Loucy (cell line): Measurements from ENCODE around the gene NOCT.

ENCODE experiments used
- H2AFZ ChIP-seq: fragments of 200-600 bp; sonication (generic); 2 replicates; pipeline ENCODE4 v1.6.0; 2016; ENCODE audit warnings: antibody characterized with exemption, mild to moderate bottlenecking, low read length, moderate library complexity
- H3F3A ChIP-seq: fragments of 200-600 bp; 2 replicates; pipeline ENCODE4 v1.6.0; 2016; ENCODE audit warnings: antibody characterized with exemption, low read depth, mild to moderate bottlenecking
- H3K27me3 ChIP-seq: fragments of 200-600 bp; sonication (generic); 2 replicates; pipeline ENCODE4 v1.6.1; 2014; ENCODE audit warnings: low read length, mild to moderate bottlenecking; ENCODE audit not compliant: insufficient read depth, poor library complexity, severe bottlenecking
- H3K36me3 ChIP-seq: fragments of 200-600 bp; sonication (generic); 2 replicates; pipeline ENCODE4 v1.6.1; 2016; ENCODE audit warnings: low read length; ENCODE audit not compliant: insufficient read depth
- H3K4me1 ChIP-seq: fragments of 200-600 bp; sonication (generic); 2 replicates; pipeline ENCODE4 v1.5.1; 2014; ENCODE audit warnings: low read length, mild to moderate bottlenecking; ENCODE audit not compliant: insufficient read depth, poor library complexity, severe bottlenecking
- H3K4me2 ChIP-seq: fragments of 200-600 bp; sonication (generic); 2 replicates; pipeline ENCODE4 v1.6.0; 2014; ENCODE audit warnings: antibody characterized with exemption, low read length, low read depth, mild to moderate bottlenecking; ENCODE audit not compliant: poor library complexity, severe bottlenecking
- H3K4me3 ChIP-seq: fragments of 200-600 bp; sonication (generic); 2 replicates; pipeline ENCODE4 v1.5.1; 2014; ENCODE audit warnings: low read length, mild to moderate bottlenecking, mixed read lengths; ENCODE audit not compliant: poor library complexity, severe bottlenecking
- H3K79me2 ChIP-seq: fragments of 200-600 bp; sonication (generic); 2 replicates; pipeline ENCODE4 v1.6.1; 2014; ENCODE audit warnings: low read length; ENCODE audit not compliant: insufficient read depth
- H3K9ac ChIP-seq: fragments of 200-600 bp; sonication (generic); 2 replicates; pipeline ENCODE4 v1.6.0; 2014; ENCODE audit warnings: mild to moderate bottlenecking, low read depth, low read length, moderate library complexity; ENCODE audit not compliant: poor library complexity, severe bottlenecking
- H3K9me2 ChIP-seq: fragments of 200-600 bp; sonication (generic); replicated peaks from 2 replicates; pipeline ENCODE4 v1.6.1; 2016; ENCODE audit warnings: low read depth, low read length, mixed read lengths
- H3K9me3 ChIP-seq: fragments of 200-600 bp; sonication (generic); 2 replicates; pipeline ENCODE4 v1.6.1; 2014; ENCODE audit warnings: mild to moderate bottlenecking, antibody characterized with exemption, low read length, low read depth; ENCODE audit not compliant: insufficient read depth
- H4K20me1 ChIP-seq: fragments of 200-600 bp; sonication (generic); 2 replicates; pipeline ENCODE4 v1.6.0; 2014; ENCODE audit warnings: antibody characterized with exemption, low read length, mild to moderate bottlenecking; ENCODE audit not compliant: insufficient read depth, poor library complexity, severe bottlenecking
- CTCF ChIP-seq: fragments of 200-600 bp; sonication (generic); conservative IDR thresholded peaks from 2 replicates; pipeline ENCODE4 v1.5.1; 2014; ENCODE audit warnings: mild to moderate bottlenecking, antibody characterized with exemption, low read length
- EZH2phosphoT487 ChIP-seq: fragments of 200-600 bp; IDR thresholded peaks from 2 replicates; pipeline ENCODE4 v1.6.1; 2018; ENCODE audit warnings: antibody characterized with exemption, mild to moderate bottlenecking, moderate library complexity, borderline replicate concordance

NOCT gene

GRCh38 chr4:139042981-139043460 lies 27.4 kb downstream of the NOCT start:
- Histone ChIP-seq H3K9ac (no peak overlapping the region), H3K79me2 (peaks cover 49% of the 10 kb centered on the region), H3K4me3 (no peak overlapping the region), H3F3A (no peaks in the 10 kb centered on the region), H3K9me3 (no peaks in the 10 kb centered on the region), H3K27me3 (no peaks in the 10 kb centered on the region), H3K4me1 (peaks cover 5% of the 10 kb centered on the region), H3K9me2 (no peaks in the 10 kb centered on the region), H3K36me3 (peaks cover 60% of the 10 kb centered on the region), H2AFZ (no peak overlapping the region), H3K4me2 (no peak overlapping the region), H4K20me1 (peaks cover 34% of the 10 kb centered on the region)
- no peak for TF ChIP-seq EZH2phosphoT487
- no peak for TF ChIP-seq CTCF

GRCh38 chr4:139044291-139044690 lies 28.7 kb downstream of the NOCT start:
- no peak overlapping the region for H3K4me3 ChIP-seq
- TF ChIP-seq CTCF (no peak), EZH2phosphoT487 (no peak)
- no peak overlapping the region for H3K4me2 ChIP-seq
- no peaks in the 10 kb centered on the region for H3K9me3 ChIP-seq
- H3K36me3 ChIP-seq: peaks cover 64% of the 10 kb centered on the region
- no peaks in the 10 kb centered on the region for H3F3A ChIP-seq
- H3K4me1 ChIP-seq: peaks cover 5% of the 10 kb centered on the region
- H2AFZ ChIP-seq: no peak overlapping the region
- H3K9ac ChIP-seq: no peak overlapping the region
- H4K20me1 ChIP-seq: peaks cover 22% of the 10 kb centered on the region
- peaks cover 37% of the 10 kb centered on the region for H3K79me2 ChIP-seq
- H3K27me3 ChIP-seq: no peaks in the 10 kb centered on the region
- no peaks in the 10 kb centered on the region for H3K9me2 ChIP-seq

GRCh38 chr4:139048026-139048425 lies 32.4 kb downstream of the NOCT start:
- H4K20me1 ChIP-seq: peaks cover 2% of the 10 kb centered on the region
- no peaks in the 10 kb centered on the region for H3K9me3 ChIP-seq
- peaks cover 9% of the 10 kb centered on the region; the same call in 1 of the 2 replicates for H3K79me2 ChIP-seq
- H3K36me3 ChIP-seq: peaks cover 79% of the 10 kb centered on the region
- H3K4me1 ChIP-seq: no peaks in the 10 kb centered on the region
- no peaks in the 10 kb centered on the region; the same call in 1 of the 2 replicates for H3F3A ChIP-seq
- no peak overlapping the region for H3K4me3 ChIP-seq
- no peak overlapping the region for H2AFZ ChIP-seq
- H3K9ac ChIP-seq: no peak overlapping the region
- H3K27me3 ChIP-seq: no peaks in the 10 kb centered on the region
- TF ChIP-seq CTCF (no peak), EZH2phosphoT487 (no peak)
- no peak overlapping the region for H3K4me2 ChIP-seq
- no peaks in the 10 kb centered on the region for H3K9me2 ChIP-seq
